ENCODE data around the gene SOX1. TPM values are rescaled to one million over a fixed set of nuclear protein-coding genes. Genes with fewer than 3 reads are reported as not detected.

SOX1 gene
- not detected in 2 replicates for total RNA-seq

DNA sequence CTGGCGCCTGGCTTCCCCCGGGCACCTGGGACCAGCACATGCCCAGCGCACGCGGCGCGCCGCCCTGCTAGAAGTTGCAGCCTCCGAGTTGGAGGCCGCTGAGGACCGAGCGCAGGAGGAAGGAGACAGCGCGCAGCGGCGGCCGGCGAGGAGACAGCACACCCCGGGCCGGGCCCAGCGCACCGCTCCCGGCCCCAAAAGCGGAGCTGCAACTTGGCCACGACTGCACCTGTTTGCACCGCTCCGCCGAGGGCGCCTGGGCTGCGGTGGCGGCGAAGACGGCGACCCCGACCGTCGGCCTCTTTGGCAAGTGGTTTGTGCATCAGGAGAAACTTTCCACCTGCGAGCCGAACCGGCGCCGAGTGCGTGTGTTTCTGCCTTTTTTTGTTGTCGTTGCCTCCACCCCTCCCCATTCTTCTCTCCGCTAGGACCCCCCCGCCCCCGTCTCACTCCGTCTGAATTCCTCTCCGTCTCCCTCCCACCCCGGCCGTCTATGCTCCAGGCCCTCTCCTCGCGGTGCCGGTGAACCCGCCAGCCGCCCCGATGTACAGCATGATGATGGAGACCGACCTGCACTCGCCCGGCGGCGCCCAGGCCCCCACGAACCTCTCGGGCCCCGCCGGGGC is at the start of gene SOX1:
Gene SOX1, plus strand, starts transcription at position 34 of the 626 bp plus-strand sequence. Its CDS starts 510 bp downstream, at position 544.

